Measurements from ENCODE around the gene SYT1.

SYT1 gene

DNA sequence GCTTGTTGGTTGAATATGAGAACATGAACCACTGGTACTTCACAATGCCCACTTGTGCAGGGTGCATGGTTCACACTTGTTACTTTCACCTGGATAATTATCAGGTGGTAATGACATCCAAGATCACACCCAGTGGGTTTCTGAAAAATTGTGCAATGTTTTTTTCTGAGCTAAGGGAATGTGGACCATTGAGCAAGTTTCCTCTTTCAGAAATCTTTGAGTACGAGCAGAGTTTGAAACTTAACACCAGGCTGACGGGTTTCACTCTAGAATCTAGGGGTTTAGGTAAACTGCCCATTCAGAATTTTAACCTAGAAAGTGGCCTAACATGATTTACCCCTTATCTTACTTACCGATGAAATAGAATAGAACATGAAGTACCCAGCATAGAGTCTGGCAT lies 436.6 kb downstream of the SYT1 start:
- DNase-seq = no peak

DNA sequence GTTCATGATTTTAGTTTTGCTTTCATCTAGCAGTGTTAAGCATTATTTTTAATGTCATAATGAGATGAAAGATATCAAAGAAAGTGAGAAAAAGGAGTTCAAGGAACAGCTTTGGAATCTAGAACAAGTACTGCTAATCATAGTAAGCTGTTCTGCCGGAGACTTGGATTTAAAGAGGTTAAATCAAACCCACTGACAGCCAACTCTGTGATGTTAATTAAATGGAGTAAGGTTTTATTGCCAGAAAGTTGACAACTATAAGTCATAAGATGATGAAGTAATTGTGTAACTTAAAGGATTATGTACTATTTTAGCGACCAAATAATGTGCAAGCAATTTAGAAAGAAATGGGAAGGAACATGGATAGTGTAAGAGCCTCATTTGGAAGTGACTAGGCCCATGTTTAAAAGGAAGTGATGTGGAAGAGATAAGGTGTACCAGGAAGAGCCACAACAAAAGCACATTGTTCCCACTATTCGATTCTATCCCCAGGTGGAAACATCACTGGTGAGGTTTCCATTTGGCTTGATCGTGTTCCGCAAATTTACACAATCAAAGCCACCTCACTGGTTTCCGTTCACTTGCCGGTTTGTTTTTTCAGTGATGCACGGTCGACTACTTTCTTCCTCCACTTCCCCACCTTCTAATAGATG lies 437.7 kb downstream of the SYT1 start:
- no peak for DNase-seq

DNA sequence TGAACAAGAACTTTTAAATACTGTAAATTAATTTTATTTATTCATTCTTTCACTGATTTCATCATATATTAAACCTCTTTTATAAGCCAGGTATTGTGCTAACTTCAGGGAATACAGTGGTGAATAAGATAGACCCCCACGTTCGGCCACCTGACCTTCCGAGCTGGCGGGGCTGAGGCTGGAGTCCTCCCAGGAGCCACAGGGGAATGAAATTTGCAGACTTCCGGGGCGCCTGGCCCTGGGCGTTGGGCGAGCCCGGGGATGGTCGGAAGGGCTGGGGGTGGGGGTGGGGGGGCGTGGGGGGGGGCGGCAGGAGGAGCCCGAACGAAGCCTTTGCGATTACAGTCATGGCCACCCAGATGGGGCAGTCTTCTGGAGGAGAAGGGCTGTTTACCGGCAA lies 442.8 kb downstream of the SYT1 start:
- DNase-seq = no peak

DNA sequence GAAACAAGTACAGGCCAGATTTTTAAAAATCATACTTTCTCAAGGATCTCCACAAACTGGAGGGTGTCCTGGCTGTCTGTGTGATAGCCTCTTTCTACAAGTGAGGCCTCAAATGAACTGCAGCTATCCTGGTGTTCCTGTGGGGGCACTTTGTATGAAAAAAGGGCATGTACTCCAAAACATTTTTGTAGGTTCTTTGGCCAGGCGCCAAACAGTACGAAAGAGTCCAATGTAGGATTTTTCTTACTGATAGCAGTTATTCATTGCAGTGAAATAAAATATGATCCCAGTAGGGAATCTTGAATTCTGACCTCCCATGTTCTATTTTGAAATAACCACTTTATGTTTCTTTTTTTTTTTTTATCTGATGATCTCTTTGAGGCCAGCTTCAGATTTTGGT lies 444.5 kb downstream of the SYT1 start:
- no peak for DNase-seq

- no peak for DNase-seq
Measured at GRCh38 chr12:79317179-79317847, 452.7 kb downstream of the SYT1 start.

DNA sequence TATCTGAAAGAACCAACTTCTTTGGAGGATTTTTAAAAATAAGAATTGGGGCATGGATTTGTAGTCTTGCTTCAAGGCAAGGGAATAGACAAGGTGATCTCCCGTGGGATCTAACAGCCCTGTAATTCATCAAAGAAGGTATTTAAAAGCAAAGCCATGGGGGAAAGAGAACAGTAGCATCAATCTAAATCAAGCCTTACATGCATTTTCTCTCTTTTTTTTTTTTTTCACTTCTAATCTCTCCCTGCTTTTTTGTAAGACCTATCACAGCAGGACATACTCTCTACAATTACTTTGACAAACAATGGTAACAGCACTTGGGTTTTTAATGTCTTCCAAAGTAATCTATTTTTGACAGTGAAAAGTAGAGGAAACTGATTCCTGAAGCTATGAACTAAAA lies 458.3 kb downstream of the SYT1 start:
- no peak for DNase-seq

- no peak for DNase-seq
Measured at GRCh38 chr12:79324571-79324970, 460.0 kb downstream of the SYT1 start.

DNA sequence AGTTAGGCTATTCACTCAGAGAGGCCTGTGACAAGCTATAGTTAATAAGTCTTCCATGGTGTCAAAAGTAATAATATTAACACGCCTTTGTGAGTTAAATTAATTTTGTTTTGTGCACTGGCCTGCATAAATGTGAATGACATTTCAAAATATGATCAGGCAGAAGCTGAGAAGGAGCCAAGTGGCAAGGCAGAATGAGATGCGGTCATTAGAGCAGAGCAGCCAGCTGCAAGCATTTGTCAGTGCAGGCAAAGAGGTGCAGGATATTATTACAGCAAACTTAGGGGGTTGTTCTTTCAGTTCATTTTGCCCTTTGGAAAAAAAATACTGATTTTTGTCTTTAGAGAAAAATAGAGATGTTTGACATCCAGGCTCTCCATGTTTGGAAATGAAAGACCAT lies 461.6 kb downstream of the SYT1 start:
- DNase-seq = peak; percentile 48

DNA sequence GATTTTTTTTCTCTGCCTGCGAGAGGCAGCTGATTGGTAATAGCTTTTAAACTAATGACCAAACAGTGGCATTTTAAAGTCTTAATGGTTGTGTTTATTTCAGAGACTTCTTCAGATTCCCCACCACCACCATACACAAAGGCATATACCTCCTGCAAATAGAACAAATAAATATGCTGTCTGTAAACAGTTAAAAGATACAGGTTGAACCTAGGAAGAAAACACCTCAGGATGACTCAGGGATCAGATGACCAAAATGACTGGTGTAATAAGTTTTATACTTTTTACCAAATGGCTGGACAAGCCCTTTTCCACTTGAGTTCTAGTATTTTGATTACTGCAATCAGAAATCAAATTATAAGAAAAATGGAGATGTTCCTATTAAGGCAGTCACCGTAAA lies 462.1 kb downstream of the SYT1 start:
- DNase-seq = no peak

DNA sequence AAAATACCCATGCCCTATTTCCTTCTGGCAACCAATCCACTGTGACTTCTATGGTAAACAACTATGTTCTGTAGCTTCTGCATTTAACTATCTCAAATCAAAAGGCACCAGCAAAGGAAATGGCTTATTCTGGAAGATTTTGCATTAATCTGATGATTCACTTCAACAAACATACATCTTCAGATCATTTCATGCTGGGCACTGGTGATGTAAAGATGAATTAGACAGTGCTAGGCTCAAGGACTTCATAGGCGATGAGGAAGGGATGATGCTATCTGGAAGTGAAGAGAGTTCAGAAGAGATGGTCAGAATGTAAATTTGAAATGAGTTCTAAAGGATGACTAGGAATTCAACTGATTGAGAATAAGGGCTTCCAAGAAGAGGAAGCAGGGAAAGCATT lies 462.9 kb downstream of the SYT1 start:
- DNase-seq = no peak

- no peak for DNase-seq
Measured at GRCh38 chr12:79329933-79330332, 465.4 kb downstream of the SYT1 start.

DNA sequence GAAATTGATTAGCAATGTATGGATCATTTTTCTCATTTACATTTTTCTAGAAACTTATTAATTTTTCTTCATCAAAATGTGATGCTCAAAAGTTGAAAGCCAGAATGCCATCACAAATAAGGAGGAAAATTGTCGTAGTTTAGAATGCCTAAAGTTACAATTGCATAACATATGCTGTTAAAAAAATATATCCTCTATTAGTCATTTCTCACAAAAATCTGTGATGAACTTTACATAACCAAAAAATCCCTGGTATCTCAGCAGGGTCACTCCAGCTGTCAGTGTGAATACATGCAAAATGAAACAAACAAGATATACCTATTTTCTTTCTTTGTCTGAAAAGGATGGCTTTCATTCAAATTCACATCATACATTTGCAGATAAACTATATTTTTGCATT lies 467.3 kb downstream of the SYT1 start:
- no peak for DNase-seq

DNA sequence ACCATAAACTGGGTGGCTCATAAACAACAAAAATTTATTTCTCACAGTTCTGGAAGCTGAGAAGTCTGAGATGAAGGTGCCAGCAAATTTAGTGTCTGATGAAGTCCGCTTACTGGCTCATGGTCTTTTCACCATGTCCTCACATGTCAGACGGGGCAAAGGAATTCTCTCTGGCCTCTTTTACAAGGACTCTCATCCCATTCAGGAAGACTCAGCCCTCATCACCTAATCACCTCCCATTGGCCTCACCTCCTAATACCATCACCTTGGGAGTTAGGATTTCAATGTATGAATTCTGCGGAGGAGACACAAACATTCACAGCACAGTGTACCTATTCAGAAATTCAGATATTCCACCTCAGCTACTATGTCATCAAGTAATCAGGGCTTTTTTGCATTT lies 468.6 kb downstream of the SYT1 start:
- DNase-seq = no peak

- no peak for DNase-seq
Measured at GRCh38 chr12:79337662-79338290, 473.2 kb downstream of the SYT1 start.

DNA sequence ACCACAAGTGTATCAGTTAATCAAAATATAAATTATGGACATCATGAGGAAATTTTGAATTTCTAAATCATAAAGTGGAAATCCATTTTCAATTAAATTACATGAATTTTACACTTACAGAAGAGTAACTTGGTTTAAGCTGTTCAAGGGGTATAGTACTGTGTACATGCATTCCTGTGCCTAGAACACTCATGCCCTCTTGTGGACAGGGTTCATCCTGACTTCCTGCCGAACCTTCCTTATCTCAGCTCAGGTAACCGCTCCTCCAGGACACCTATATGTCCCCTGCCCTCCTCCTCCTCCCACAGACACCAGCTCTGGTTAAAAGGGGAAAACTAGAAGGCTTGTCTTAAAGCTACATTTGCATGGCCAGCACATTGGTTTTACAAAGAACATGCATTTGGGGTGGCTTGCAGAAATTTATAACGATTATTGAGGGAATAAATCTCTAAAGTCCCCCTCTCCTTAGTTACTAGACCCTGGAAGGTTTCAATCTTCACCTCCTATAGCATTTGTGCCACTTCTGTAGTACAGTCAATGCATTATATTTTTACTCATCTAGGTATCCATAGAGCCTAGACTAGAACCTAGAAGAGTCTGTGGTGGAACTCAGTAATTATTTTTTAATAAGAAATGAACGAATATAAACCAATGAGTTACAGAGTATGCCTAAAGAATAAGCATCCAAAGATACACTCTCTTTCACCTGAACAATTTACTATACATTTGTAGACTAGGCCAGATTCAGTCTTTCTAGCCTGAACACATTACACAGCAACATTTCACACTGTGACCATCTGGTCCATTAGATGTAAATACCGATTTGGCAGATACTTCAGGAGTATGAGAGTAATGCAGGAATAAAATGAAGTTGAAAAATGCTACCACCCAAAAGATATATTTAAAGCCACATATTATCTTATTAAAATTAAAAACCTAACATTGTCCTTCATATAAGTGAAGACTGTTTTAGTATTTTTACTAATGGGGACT lies 480.6 kb downstream of the SYT1 start:
- DNase-seq = peak; percentile 40

GRCh38 chr12:79347866-79348265 lies 483.3 kb downstream of the SYT1 start:
- no peak for DNase-seq

DNA sequence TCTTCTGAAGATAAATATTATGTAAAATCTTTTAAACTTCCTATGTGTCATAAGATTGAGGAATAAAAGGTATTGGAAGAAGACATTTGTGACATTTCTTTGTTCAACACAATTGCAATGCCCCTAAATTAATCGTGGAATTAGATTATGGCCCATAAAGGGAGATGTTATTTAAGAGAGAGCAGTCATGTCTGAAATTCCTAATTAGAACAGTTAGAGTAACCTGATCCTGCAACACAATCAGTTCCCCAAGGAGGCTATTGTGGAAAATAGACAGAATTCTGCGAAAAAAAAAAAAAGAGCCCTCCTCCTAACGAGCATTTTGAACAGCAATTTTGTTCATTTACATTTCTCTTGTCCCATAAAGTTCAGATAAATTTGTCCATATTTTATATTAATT lies 486.7 kb downstream of the SYT1 start:
- DNase-seq = peak; percentile 21

DNA sequence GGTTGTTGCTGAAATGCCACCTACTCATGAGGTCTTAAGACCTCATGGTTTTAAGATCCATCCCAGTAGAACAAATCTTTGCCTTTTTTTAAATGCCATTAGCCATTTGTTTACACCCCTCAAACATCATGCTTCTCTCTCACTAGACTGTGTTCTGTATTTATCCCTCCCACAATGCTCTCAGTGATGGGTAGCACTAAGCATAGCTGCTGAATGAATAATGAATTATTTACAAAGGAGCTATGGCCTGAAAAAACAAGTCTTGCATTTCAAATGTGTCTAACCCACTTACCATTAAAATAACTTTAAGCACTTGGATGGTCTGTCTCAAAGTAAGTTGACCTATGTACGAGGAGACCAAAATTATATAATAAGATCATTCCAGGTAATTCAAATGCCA lies 491.6 kb downstream of the SYT1 start:
- no peak for DNase-seq

DNA sequence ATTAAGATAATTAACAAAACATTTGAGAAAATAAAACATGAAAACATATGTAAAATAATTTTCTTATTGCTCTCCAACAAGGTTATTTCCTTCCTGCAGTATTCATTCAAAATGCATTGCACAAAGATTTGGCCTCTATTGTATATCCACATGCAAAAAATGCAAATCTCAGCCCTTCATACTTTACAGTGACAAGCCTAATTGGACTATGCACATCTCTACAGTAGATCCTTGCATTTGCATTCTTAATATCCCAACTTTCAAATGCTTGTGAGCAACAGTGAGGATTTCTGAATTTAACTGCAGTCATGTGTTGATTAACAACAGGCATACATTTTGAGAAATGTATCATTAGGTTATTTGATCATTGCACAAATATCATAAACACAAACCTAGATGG lies 492.5 kb downstream of the SYT1 start:
- no peak for DNase-seq

GRCh38 chr12:79358716-79359300 lies 494.2 kb downstream of the SYT1 start:
- DNase-seq = no peak

GRCh38 chr12:79360286-79360685 lies 495.7 kb downstream of the SYT1 start:
- peak; percentile 35 for DNase-seq

- no peak for DNase-seq
Measured at GRCh38 chr12:79360936-79361335, 496.4 kb downstream of the SYT1 start.

GRCh38 chr12:79364197-79364596 lies 499.6 kb downstream of the SYT1 start:
- no peak for DNase-seq

Data from NCI-H1105 (cell line).